Stimulated activated CD8-positive, alpha-beta memory T cell treated with anti-CD3 and anti-CD28 coated beads, Interleukin-4, amount 100 ng/mL, for 48 hours (primary cell): ENCODE data around the gene TBC1D5.
"Not testable (repeated sequence)": the region's sequence is repeated elsewhere in the genome, so short reads cannot be mapped to it uniquely, and the experiment has no call there.

Experiments used
- DNase-seq: peaks from one replicate; pipeline ENCODE4 v3.0.0-alpha.2; 2020

The TBC1D5 gene

DNA sequence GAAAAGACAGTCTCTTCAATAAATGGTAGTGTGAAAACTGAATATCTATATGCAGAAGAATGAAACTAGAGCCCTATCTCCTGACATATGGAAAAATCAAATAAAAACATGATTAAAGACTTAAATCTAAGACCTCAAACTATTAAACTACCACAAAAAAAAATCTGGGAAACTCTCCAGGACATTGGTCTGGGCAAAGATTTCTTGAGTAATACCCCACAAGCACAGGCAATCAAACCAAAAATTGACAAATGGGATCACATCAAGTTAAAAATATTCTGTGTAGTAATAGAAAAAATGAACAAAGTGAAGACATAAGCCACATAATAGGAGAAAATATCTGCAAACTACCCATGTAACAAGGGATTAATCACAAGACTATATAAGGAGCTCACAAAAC lies 286.4 kb downstream of the TBC1D5 start:
- DNase-seq, result no peak

DNA sequence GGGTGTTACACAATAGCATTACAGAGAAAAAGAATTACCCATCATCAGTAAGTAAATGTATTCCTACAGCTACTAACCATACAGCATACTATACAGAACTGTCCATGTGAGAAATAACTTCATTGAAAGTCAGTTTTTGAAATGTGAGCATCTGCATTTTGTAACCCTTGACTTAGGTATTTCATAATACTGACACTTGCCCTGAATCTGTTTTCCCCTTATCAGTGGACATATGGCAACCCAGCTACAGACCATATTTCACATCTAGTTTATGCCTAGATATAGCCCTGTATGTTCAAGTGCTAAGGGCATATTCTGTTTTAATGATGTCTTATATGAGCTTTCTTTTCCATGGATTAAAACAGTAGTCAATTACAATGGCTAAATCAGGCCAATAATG lies 297.6 kb downstream of the TBC1D5 start:
- no peak for DNase-seq

DNA sequence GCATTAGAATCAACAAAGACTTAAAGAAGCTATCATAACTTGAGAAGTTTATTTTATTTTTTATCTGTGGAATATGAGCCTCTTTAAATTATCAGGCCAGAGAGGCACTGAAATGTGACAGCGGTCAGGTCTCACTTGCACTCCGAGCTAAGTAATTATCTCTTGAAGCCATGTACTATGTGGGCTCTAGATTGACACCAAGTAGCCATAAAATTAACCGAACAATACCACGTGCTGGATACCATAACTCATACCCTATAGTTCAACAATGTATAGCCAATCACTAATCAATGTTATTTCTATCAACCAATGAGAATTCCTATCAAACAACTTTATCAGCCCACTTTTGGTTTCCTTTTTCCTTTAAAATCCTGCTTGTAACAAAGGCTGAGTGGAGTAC lies 299.3 kb downstream of the TBC1D5 start:
- DNase-seq, result no peak

DNA sequence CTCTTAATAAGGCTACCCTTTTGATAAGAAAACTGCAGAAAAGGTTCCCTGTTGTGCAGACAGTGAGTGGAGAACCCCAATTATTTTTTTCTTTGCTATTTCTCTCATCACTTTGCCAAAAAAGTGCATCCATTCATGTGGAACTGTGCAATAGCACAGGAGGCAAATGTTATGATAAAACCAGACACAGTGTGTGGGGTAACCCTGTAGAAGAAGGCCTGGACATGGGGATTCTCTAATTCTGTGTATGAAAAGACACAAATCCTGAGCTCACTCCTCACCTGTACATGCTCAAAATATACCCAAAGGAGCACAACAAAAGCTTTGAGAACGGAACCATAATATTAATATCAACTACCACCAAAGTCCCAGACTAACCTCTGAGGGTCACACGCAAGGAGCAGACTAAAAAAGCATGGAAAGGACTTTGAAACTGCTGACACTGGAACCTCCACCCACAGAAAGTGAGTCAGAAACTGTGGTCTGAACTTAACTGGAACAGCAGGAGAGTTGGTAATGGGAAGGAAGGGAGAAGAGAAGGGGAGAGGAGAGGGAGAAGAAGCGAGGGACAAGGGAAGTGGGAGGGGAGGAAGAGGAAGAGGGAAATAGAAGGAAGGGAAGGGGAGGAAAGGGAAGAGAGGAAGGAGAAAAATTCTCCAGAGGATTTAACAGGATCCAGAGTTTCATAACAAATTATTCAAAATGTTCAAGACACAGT lies 299.9 kb downstream of the TBC1D5 start:
- no peak for DNase-seq

DNA sequence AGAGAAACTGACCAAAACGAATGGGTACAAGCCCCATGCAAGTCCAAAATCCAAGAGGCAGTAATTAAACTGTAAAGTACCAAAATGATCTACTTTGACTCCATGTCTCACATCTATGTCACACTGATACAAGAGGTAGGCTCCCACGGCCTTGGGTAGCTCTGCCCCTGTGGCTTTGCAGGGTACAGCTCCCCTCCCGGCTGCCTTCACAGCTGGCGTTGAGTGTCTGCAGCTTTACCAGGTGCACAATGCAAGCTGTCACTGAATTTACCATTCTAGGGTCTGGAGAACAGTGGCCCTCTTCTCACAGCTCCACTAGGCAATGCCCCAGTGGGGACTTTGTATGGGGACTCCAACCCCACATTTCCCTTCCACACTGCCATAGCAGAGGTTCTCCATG lies 308.6 kb downstream of the TBC1D5 start:
- no peak for DNase-seq

DNA sequence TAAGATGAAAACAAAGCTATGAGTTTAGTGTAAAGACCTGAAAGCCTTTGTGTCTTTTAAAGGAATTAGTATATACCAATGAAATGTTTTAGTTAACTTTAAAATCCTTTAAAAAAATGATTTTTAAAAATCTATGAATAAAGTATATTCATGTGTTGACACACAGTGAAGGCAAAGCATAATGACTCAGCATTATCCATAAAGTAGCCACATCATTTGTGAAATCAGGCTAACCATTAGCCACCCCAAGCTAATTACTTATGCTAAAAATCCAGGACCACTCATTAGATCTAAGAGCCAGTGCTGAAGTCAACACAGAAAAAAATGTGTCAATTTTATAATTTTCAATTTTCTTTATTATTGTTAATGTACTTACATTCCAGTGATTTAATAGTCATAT lies 310.2 kb downstream of the TBC1D5 start:
- DNase-seq, result no peak

DNA sequence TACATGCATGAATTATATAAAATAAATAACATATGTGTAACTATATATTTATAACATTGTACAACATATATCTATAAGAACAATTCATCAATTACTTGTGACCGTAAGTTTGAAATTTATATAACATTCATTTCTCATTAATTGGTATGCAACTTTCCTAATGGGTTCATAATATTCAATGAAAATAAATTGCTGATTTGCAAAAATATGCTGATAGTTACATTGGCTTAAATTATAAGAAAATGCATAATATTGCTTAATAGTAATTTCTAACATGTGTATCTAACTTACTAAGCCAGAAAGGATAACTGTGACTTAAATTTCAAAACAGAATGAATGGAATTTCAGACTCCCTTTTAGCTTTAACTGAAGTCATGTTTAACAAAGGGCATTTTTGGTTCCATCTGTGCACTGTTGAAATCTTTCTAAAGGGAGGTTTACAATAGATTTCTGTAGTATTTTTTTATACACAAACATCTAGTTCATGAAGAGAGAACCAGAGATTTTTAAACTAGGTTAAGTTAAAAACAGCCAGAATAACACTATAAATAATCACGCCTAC lies 310.9 kb downstream of the TBC1D5 start:
- DNase-seq, result no peak

DNA sequence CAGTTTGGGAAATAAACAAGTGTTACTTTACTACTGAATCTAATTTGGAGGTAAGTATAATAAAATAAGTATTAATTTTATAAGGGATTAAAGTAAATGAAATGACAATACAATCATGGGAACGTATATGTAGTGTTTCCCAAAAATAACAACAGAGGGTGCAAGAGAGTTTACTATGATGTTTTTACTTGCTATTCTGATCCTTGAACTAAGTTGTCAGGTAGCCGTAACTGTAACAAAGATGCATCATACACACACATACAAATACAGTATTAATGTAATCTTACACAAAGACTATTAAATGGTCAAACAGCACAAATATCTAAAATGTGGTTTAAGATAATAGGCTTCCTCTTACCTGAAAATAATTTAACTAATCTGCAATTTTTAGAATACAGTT lies 311.4 kb downstream of the TBC1D5 start:
- no peak for DNase-seq

DNA sequence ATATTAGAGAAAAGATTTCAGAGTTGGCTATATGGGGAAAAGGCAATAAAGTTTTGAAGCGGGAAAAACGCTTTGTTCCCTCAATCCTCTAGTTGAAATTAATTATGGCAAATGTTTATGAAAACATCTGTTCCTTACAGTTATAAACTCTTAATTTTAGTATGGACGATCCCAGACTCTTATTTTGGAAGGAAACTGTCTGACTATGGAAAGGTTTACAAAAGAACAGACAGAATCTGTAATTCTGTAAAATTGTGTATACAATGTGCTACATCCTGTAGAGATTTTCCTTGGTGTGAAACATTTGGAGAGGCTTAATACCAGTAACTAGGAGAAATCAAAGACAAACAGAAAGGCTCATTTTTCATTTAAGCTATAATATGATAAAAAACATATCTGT lies 311.8 kb downstream of the TBC1D5 start:
- DNase-seq, result no peak

DNA sequence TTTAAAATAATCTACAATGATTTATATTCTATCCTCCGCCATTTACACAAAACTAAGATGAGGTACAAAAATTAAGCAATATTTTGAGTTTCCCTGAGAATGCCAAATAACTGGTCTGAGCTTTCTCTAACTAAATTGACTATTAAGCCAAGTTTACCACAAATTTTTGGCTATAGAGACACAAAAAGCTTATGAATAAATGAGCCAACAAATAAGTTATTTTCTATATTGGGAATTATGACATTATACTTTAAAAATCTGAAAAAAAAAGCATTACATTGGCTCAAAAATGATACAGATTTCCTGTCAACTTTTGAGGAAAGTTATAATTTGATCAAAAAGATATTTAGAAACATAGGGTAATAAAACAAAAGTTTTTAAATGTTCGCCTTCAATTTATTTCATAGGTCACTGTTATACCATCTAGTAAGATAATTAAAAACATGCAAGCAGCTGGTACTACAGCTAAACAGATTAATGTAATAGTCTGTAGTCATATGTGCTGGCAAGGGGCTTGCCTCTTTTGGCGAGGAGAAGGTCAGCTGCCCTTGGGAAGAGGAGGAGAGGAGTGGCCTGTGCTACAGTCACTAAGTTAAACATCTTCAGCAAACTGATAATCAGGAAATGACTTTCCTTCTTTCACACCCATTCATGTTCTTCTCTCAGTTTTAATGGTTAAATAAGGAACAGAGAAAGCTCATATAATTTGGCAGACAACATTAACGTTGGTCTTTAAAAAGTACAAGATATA lies 318.5 kb downstream of the TBC1D5 start:
- no peak for DNase-seq

DNA sequence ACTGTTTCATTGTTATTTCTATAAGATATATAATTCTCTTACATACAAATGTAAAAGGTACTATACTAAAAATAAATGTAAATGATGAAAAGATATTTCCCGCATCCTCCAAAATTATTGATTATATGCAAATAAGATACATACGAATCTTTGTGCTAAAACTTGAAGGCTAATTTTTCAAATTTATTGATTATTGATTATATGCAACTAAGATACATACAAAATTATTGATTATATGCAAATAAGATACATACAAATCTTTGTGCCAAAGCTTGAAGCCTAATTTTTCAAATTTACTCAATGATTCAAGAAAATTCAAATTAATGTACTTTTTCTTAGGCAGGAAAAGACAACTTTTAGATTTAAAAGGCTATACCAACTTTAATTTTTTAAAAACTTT lies 319.8 kb downstream of the TBC1D5 start:
- DNase-seq, result no peak

DNA sequence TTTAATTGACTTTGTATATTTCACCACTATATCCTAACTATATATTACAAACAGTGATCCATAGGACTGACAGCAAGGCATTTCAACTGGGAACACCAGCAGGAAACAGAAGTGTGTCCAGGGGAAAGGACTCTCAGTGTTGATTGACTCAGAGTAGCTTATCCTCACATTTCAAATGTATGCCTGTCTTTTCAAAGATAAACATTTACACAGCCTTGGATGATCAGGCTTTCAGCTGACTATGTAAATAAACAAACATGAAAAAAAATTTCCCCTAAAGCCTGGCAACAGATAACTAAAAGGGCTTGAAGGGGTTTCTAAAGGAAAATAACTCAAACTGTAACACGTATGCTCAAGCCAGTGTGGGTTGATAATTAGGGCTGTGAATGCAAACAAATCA lies 321.8 kb downstream of the TBC1D5 start:
- no peak for DNase-seq

DNA sequence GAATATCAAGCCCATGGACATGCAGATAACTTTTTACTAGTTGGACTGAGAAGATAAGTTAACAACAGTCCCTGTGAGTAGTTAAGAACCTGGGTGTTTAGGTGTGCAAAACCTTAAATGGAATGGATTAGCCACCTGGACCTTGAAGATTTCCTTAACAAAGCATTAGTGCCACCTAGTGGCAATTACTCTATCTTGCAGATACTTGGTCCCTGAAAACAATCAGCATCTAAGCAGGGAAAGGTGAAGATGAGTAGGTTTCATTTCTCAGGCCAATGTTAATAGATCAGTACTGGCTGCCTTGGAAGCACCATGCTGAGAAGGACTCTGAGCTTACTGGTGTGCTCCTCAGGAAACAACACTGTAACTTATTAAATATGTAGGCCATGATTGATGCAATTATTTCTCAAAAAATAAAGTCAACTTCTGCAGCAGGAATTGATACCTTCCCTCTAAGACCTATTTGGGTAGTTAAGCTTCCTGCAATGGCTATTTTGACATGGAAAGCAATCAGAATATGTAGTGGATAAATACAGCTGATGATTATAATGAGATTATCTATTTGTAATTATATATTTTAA lies 329.4 kb downstream of the TBC1D5 start:
- DNase-seq, result no peak

DNA sequence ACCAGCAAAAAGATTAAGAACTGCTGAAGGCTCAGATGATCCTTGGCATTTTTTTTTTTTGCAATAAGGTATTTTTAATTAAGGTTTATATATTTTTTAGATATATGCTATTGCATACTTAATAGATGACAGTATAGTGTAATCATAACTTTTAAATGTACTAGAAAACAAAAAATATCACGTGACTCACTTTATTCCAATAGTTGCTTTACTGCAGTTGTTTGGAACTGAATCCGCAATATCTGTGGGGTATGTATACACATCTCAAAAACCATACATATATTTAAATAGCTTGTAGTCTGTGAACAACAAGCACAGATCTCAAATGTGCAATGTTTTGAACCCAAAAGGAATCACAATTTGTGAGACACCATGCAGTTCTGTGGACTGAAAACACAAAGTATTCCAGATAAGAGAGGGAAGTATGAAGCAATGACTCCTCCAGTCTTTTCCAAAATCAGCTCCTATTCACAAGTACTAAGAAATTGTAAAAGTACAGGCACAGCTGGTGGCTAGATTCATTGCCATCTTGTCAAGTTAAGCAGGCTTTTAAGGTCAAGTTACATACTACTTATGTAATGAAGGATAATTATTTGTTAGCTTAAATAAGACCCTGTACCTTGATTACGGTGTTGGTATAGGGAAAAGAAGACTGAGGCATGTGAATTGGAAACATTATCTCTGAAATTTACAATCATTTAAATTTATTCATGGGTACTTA lies 331.1 kb downstream of the TBC1D5 start:
- no peak for DNase-seq

DNA sequence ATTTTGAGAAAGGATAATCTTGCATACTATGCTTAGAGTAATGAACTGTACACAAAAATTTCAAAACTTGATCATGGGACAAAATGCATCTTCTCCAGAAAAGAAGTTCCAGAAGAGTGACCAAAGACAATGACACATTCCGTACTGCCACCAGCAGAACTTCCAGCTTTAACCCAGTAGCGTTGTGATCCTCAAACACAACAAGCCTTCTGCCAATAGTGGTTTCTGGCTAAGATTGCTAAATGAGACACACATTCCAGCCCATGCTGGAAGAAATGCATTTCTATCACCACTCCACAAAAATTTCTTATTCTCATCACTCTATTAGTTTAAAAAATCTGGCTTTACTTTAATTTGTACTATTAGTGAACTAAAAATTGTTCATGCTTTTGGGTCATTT lies 334.9 kb downstream of the TBC1D5 start:
- no peak for DNase-seq

DNA sequence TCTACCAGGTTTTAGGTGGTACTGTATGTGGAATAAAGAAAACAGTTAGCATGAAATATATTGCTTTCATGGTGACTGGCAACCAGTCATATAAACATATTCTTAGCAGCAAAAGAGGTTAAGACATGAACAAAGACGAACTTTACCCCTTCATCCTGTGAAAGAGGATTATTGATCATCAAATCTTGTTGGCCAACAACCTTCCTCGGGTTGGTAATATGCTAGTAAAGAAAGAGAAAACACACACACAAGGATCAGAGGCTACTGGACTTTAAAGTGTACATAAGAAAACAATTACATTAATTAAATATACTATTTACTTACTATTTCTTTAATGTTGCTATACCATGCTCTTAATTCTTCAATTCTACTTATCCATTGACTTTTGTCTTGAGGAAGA lies 337.9 kb downstream of the TBC1D5 start:
- no peak for DNase-seq

DNA sequence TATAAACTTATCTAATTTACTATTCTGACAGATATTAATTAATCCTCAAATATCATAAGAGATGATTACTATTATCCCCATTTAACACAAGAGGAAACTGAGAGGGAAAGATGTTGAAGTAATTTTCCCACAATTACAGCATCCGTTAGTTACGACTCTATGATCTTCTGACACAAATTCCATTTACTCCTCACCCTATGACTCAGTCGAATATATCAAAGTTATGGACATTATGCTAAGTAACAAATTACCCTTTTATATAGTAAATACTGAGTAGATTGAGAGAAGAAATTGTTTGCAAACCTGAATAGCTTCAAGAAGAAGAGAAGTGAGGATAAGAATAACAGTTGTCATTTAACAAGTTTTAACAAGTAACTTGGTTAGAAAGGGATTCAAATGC lies 340.0 kb downstream of the TBC1D5 start:
- no peak for DNase-seq

DNA sequence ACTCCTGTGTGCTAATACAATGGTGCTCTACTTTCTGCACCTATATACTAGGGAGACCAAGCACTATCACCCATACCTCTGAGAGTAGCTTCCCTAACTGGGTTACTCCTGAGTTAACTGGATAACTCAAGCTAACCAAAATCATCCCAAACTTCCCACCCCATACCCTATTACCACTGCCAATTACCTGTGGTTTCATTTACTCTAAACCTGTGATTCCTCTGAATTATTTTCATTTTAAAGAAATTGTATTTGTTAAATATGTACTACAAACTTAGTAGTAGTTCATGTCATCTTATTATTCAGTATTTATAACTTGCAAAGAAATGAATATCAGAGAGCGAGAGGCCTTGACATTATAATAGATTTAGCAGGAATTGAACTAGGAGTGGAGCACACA lies 340.5 kb downstream of the TBC1D5 start:
- no peak for DNase-seq

DNA sequence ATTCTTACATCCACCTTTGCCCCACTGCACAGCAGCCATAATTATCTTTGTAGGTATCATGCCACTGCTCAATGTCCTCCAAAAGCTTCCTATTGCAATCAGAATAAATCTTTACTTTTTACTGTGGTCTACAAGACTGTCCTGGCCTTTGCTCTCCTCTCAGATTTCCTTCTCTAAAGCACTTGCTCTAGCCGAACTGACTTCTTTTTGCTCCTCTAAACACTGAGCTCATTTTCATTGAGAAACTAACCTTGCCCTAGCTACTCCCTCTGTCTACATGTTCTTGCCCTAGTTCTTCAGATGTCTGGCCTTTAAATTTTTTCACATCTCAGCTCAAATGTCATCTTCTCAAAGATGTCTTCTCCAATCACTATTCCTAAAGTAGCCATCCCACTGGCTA lies 342.8 kb downstream of the TBC1D5 start:
- no peak for DNase-seq

DNA sequence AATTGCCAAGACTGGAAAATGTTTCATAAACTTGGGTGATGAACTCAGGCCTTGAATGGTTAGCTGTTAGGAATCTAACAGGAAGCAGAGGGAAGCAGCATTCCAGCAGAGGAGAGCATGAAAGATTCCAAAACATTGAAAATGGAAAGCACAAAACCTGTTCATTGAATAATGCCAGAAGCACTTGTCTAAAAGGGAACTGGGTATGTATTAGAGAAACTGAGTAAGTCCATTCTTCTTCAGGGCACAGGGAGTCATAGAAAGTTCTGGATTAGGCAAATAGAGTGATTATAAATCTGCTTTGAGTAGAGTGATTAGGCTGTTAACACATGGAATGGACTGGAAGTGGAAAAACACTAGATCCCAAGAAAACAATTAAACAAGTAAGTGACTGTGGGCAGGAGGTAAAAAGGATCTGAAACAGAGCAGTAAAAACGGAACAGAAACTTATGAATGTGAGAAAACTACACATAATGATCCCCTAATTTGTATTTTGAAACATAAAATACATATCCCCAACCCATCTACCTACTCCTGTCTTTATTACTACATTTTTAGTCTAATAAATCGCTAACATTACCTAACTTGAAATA lies 343.4 kb downstream of the TBC1D5 start:
- no peak for DNase-seq

DNA sequence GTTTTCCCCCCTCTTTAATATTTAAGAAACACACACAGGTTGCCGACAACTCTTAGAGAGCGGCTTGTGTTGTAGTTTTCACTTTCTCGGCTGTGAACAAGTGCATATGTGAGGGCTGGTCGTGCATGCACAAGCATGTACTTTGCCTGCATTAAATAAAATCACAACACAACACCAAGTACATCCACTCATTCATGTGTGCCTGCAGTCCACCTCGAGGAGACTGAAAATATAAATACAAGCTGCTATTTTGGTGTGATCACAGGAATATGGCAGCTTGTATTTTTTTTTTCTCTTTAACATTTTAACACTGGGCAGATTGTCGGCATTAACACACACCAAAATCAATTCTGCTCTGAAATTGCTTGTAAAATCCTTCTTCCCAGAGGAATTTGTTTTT lies 346.4 kb downstream of the TBC1D5 start:
- DNase-seq, result no peak

DNA sequence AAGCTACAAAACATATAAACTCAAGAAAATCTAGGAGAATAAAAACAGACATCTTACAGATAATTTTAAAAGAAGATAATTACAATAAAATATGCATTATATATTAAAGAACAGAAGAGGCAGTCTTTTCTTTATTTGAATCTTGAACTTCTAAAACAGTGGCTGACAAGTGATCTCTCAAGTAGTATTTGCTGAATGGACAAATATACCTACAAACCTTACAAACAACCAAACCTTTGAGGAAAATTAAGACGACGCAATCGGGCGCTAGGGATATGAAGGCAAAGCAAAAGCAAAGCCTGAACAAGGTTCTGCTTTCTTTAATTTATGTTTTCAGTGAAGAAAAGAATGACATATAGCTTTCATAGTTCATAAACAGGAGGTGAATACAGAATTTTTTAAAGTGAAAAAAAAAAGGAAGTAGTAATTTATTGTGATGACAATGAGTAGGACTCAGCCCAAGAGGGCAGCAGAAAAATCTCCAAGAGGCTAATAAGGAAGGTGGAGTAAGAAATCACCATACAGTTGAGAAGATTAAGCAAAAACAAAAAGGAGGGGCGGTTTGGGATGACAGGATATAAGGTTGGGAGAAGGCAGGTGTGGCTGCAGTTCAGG lies 347.8 kb downstream of the TBC1D5 start:
- no peak for DNase-seq

DNA sequence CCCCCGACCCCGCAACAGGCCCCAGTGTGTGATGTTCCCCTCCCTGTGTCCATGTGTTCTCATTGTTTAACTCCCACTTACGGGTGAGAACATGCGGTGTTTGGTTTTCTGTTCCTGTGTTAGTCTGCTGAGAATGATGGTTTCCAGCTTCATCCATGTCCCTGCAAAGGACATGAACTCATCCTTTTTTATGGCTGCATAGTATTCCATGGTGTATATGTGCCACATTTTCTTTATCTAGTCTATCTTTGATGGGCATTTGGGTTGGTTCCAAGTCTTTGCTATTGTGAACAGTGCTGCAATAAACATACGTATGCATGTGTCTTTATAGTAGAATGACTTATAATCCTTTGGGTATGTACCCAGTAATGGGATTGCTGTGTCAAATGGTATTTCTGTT lies 349.9 kb downstream of the TBC1D5 start:
- not testable (repeated sequence) for DNase-seq
